ENCODE results near the gene RGL1.

The RGL1 gene

GRCh38 chr1:183787704-183788103 is 17.2 kb upstream of the RGL1 start:
- no peak for DNase-seq

GRCh38 chr1:183791319-183791718 is 13.6 kb upstream of the RGL1 start:
- DNase-seq = no peak

GRCh38 chr1:183792300-183792699 is 12.6 kb upstream of the RGL1 start:
- no peak for DNase-seq

GRCh38 chr1:183794088-183794487 is 10.8 kb upstream of the RGL1 start:
- DNase-seq = no peak

- DNase-seq = no peak
Observed at GRCh38 chr1:183800449-183800848, 4.5 kb upstream of the RGL1 start.

- DNase-seq = no peak
Observed at GRCh38 chr1:183801649-183802048, 3.3 kb upstream of the RGL1 start.

GRCh38 chr1:183804387-183804786 is 533 bp upstream of the RGL1 start:
- DNase-seq = no peak

- DNase-seq = no peak
Observed at GRCh38 chr1:183806125-183806524, 1.2 kb downstream of the RGL1 start.

GRCh38 chr1:183806675-183807074 is 1.8 kb downstream of the RGL1 start:
- DNase-seq = no peak

- no peak for DNase-seq
Observed at GRCh38 chr1:183807549-183808168, 2.7 kb downstream of the RGL1 start.

GRCh38 chr1:183808296-183809027 is 3.5 kb downstream of the RGL1 start:
- DNase-seq = no peak

GRCh38 chr1:183810121-183810520 is 5.2 kb downstream of the RGL1 start:
- no peak for DNase-seq

GRCh38 chr1:183810756-183811544 is 6.0 kb downstream of the RGL1 start:
- DNase-seq = no peak

- no peak for DNase-seq
Observed at GRCh38 chr1:183812128-183812527, 7.2 kb downstream of the RGL1 start.

- DNase-seq = no peak
Observed at GRCh38 chr1:183812686-183813569, 8.0 kb downstream of the RGL1 start.

GRCh38 chr1:183814121-183814681 is 9.3 kb downstream of the RGL1 start:
- DNase-seq = no peak

GRCh38 chr1:183816110-183816509 is 11.2 kb downstream of the RGL1 start:
- DNase-seq = no peak

- no peak for DNase-seq
Observed at GRCh38 chr1:183817576-183818288, 12.8 kb downstream of the RGL1 start.

- no peak for DNase-seq
Observed at GRCh38 chr1:183819059-183819458, 14.1 kb downstream of the RGL1 start.

- DNase-seq = no peak
Observed at GRCh38 chr1:183821309-183821888, 16.5 kb downstream of the RGL1 start.

- DNase-seq = no peak
Observed at GRCh38 chr1:183821889-183822611, 17.1 kb downstream of the RGL1 start.
